OCI-LY3 (cell line): ENCODE data around the gene DPYD.

Source experiments
- H2AFZ ChIP-seq: fragments of 200-600, 300-600 bp; shearing (Covaris generic); 2 replicates; pipeline ENCODE4 v1.6.0; 2014; ENCODE audit warnings: antibody characterized with exemption, low read depth, low read length
- H3K27ac ChIP-seq: fragments of 200-600, 300-600 bp; sonication (generic); 2 replicates; pipeline ENCODE4 v1.5.1; 2014; ENCODE audit warnings: mild to moderate bottlenecking, low read length, moderate library complexity, mixed read lengths
- H3K27me3 ChIP-seq: fragments of 200-600, 300-600 bp; sonication (generic); 2 replicates; pipeline ENCODE4 v1.6.1; 2014; ENCODE audit warnings: low read depth, low read length, mixed read lengths
- H3K36me3 ChIP-seq: fragments of 200-600, 300-600 bp; sonication (generic); replicated peaks from 2 replicates; pipeline ENCODE3; 2014; ENCODE audit warnings: low read depth, low read length, mixed read lengths
- H3K4me1 ChIP-seq: fragments of 300-600, 200-600 bp; sonication (generic); 2 replicates; pipeline ENCODE4 v1.6.1; 2014; ENCODE audit warnings: low read length, mixed read lengths
- H3K4me2 ChIP-seq: fragments of 200-600, 300-600 bp; sonication (generic); 2 replicates; pipeline ENCODE4 v1.6.1; 2014; ENCODE audit warnings: low read length, mixed read lengths
- H3K4me3 ChIP-seq: fragments of 300-600, 200-600 bp; sonication (generic); 2 replicates; pipeline ENCODE4 v1.5.1; 2014; ENCODE audit warnings: antibody characterized with exemption, mild to moderate bottlenecking, low read length, moderate library complexity
- H3K79me2 ChIP-seq: fragments of 300-600, 200-600 bp; shearing (Covaris generic); 2 replicates; pipeline ENCODE4 v1.6.1; 2014; ENCODE audit warnings: mild to moderate bottlenecking, low read length, mixed read lengths
- H3K9ac ChIP-seq: fragments of 300-600, 200-600 bp; shearing (Covaris generic); 2 replicates; pipeline ENCODE4 v1.6.0; 2014; ENCODE audit warnings: mild to moderate bottlenecking, low read length, moderate library complexity
- H3K9me3 ChIP-seq: fragments of 200-600, 300-600 bp; shearing (Covaris generic); 2 replicates; pipeline ENCODE4 v1.6.1; 2014; ENCODE audit warnings: low read length, mixed read lengths; ENCODE audit not compliant: insufficient read depth
- H4K20me1 ChIP-seq: fragments of 200-600, 300-600 bp; sonication (generic); 2 replicates; pipeline ENCODE4 v1.6.1; 2016; ENCODE audit warnings: low read length, mixed read lengths; ENCODE audit not compliant: insufficient read depth
- EZH2phosphoT487 ChIP-seq: fragments of 200-600 bp; shearing (Covaris generic); IDR thresholded peaks from 2 replicates; pipeline ENCODE4 v1.6.1; 2018; ENCODE audit warnings: antibody characterized with exemption, mixed run types, low read depth
- TF ChIP-seq, protein P1 (sequence below): fragments of 200-600, 300-600 bp; sonication (generic); IDR thresholded peaks from 2 replicates; pipeline ENCODE4 v1.5.1; 2014; ENCODE audit warnings: antibody characterized with exemption, low read length, low read depth

The DPYD gene

GRCh38 chr1:97738270-97738669, 182.6 kb downstream of the DPYD start:
- Histone ChIP-seq H3K79me2 (no peaks in the 10 kb centered on the region), H3K9me3 (no peaks in the 10 kb centered on the region), H3K9ac (no peak overlapping the region), H3K4me2 (no peak overlapping the region), H3K36me3 (no peaks in the 10 kb centered on the region), H3K27me3 (no peaks in the 10 kb centered on the region), H3K4me3 (no peak overlapping the region), H4K20me1 (no peaks in the 10 kb centered on the region), H2AFZ (no peak overlapping the region), H3K4me1 (no peaks in the 10 kb centered on the region), H3K27ac (no peak overlapping the region)
- TF ChIP-seq, protein P1, sequence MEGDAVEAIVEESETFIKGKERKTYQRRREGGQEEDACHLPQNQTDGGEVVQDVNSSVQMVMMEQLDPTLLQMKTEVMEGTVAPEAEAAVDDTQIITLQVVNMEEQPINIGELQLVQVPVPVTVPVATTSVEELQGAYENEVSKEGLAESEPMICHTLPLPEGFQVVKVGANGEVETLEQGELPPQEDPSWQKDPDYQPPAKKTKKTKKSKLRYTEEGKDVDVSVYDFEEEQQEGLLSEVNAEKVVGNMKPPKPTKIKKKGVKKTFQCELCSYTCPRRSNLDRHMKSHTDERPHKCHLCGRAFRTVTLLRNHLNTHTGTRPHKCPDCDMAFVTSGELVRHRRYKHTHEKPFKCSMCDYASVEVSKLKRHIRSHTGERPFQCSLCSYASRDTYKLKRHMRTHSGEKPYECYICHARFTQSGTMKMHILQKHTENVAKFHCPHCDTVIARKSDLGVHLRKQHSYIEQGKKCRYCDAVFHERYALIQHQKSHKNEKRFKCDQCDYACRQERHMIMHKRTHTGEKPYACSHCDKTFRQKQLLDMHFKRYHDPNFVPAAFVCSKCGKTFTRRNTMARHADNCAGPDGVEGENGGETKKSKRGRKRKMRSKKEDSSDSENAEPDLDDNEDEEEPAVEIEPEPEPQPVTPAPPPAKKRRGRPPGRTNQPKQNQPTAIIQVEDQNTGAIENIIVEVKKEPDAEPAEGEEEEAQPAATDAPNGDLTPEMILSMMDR: no peak
- no peak for TF ChIP-seq EZH2phosphoT487

- no peak overlapping the region for H2AFZ ChIP-seq
- no peak overlapping the region for H3K4me3 ChIP-seq
- no peaks in the 10 kb centered on the region for H3K36me3 ChIP-seq
- H3K9me3 ChIP-seq: no peaks in the 10 kb centered on the region
- H4K20me1 ChIP-seq: no peaks in the 10 kb centered on the region
- TF ChIP-seq, protein P1: no peak
- no peak for TF ChIP-seq EZH2phosphoT487
- no peak overlapping the region for H3K9ac ChIP-seq
- H3K4me1 ChIP-seq: no peaks in the 10 kb centered on the region
- H3K79me2 ChIP-seq: no peaks in the 10 kb centered on the region
- H3K27ac ChIP-seq: no peak overlapping the region
- H3K27me3 ChIP-seq: no peaks in the 10 kb centered on the region
- H3K4me2 ChIP-seq: no peak overlapping the region
These were observed 190.6 kb downstream of the DPYD start for GRCh38 chr1:97730271-97730670.

GRCh38 chr1:97728436-97728835, 192.4 kb downstream of the DPYD start:
- H2AFZ ChIP-seq: no peak overlapping the region
- H3K9me3 ChIP-seq: no peaks in the 10 kb centered on the region
- H3K79me2 ChIP-seq: no peaks in the 10 kb centered on the region
- H3K4me3 ChIP-seq: no peak overlapping the region
- no peak overlapping the region for H3K27ac ChIP-seq
- H3K4me1 ChIP-seq: no peaks in the 10 kb centered on the region
- H4K20me1 ChIP-seq: no peaks in the 10 kb centered on the region
- H3K27me3 ChIP-seq: no peaks in the 10 kb centered on the region
- TF ChIP-seq, protein P1: no peak
- TF ChIP-seq EZH2phosphoT487: no peak
- H3K4me2 ChIP-seq: no peak overlapping the region
- no peaks in the 10 kb centered on the region for H3K36me3 ChIP-seq
- no peak overlapping the region for H3K9ac ChIP-seq

DNA sequence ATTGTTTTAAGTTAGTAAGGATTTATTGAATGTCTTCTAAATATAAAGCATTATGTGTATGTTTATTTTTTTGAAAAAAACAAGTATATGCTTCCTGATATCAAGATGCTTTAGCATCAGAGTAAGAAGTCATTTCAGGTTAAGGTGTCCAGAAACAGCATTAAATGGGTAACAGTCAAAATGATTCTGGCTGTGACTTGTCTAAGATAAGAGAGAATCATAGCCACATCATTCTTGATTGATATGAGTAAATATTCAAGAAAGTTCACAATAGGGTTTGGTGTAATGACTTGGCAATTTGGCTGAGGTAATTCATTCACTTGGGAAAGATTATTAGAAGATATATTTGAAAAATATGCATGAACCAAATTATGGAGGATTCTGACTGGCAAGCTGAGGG, 193.8 kb downstream of the DPYD start:
- Histone ChIP-seq H3K27me3 (no peaks in the 10 kb centered on the region), H2AFZ (no peak overlapping the region), H4K20me1 (no peaks in the 10 kb centered on the region), H3K27ac (no peak overlapping the region), H3K36me3 (no peaks in the 10 kb centered on the region), H3K4me1 (no peaks in the 10 kb centered on the region), H3K9ac (no peak overlapping the region), H3K4me2 (no peak overlapping the region), H3K79me2 (no peaks in the 10 kb centered on the region), H3K4me3 (no peak overlapping the region), H3K9me3 (no peaks in the 10 kb centered on the region)
- TF ChIP-seq, protein P1: no peak
- no peak for TF ChIP-seq EZH2phosphoT487
